ENCODE data around the gene RAP1B.

DNA sequence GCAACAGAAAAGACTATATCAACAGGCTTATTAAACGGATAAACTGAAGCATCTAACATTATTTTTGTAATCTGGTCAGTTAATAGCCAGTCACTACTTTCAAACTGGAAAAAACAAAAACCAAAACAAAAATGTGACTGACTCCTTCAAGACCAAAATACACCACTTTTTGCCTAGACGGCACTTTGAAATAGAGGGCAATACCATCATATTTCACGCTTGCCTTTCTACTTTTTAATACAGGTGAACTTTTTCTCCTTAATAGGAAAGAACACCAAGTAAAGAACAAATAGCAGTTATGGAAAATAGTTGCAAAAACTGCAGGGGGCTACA is 75.5 kb downstream of the RAP1B start:
- TF ChIP-seq NFIC (IDR thresholded peaks at IDR 0.05), result no peak
- TF ChIP-seq ZNF766 (CRISPR knock-in tag; conservative IDR thresholded peaks at IDR 0.05), result no peak; the same call in 1 of the 2 replicates
- TF ChIP-seq POLR2A (conservative IDR thresholded peaks at IDR 0.05), result no peak
- TF ChIP-seq, protein P1, sequence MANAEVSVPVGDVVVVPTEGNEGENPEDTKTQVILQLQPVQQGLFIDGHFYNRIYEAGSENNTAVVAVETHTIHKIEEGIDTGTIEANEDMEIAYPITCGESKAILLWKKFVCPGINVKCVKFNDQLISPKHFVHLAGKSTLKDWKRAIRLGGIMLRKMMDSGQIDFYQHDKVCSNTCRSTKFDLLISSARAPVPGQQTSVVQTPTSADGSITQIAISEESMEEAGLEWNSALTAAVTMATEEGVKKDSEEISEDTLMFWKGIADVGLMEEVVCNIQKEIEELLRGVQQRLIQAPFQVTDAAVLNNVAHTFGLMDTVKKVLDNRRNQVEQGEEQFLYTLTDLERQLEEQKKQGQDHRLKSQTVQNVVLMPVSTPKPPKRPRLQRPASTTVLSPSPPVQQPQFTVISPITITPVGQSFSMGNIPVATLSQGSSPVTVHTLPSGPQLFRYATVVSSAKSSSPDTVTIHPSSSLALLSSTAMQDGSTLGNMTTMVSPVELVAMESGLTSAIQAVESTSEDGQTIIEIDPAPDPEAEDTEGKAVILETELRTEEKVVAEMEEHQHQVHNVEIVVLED (CRISPR knock-in tag; IDR thresholded peaks at IDR 0.05), result no peak
- TF ChIP-seq THRAP3 (IDR thresholded peaks at IDR 0.05; ENCODE audit: borderline replicate concordance), result no peak
- TF ChIP-seq, protein P2, sequence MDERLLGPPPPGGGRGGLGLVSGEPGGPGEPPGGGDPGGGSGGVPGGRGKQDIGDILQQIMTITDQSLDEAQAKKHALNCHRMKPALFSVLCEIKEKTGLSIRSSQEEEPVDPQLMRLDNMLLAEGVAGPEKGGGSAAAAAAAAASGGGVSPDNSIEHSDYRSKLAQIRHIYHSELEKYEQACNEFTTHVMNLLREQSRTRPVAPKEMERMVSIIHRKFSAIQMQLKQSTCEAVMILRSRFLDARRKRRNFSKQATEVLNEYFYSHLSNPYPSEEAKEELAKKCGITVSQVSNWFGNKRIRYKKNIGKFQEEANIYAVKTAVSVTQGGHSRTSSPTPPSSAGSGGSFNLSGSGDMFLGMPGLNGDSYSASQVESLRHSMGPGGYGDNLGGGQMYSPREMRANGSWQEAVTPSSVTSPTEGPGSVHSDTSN (CRISPR knock-in tag; IDR thresholded peaks at IDR 0.05; ENCODE audit: low read depth), result no peak
- TF ChIP-seq, protein P2 (tag; conservative IDR thresholded peaks at IDR 0.05; ENCODE audit: low read depth), result no peak
- no peak for TF ChIP-seq HNRNPLL (IDR thresholded peaks at IDR 0.05; ENCODE audit: low read depth, low read length, poor library complexity, severe bottlenecking)
- TF ChIP-seq FOXP1 (CRISPR knock-in tag; IDR thresholded peaks at IDR 0.05), result no peak
- TF ChIP-seq TEAD4 (IDR thresholded peaks at IDR 0.05; ENCODE audit: low read length), result no peak
- TF ChIP-seq TEAD4 (CRISPR knock-in tag; IDR thresholded peaks at IDR 0.05; ENCODE audit: borderline replicate concordance), result no peak
- no peak for TF ChIP-seq NRF1 (conservative IDR thresholded peaks at IDR 0.05 in 1 of 2, IDR thresholded peaks at IDR 0.05 in 1 of 2)

Measured in K562 (cell line).